Astrocyte (in vitro differentiated cells and primary cell): ENCODE results near the gene TMUB1.

Experiments used
- EZH2 ChIP-seq: IDR thresholded peaks from 2 replicates; pipeline ENCODE4 v1.6.1; 2012; ENCODE audit warnings: mild to moderate bottlenecking, low read length, inconsistent platforms; ENCODE audit not compliant: insufficient read depth
- TF ChIP-seq, protein P1 (sequence below): IDR thresholded peaks from 2 replicates; pipeline ENCODE4 v1.5.1; 2011; ENCODE audit warnings: low read depth, mild to moderate bottlenecking, inconsistent platforms, low read length, moderate library complexity; ENCODE audit not compliant: insufficient read depth

DNA sequence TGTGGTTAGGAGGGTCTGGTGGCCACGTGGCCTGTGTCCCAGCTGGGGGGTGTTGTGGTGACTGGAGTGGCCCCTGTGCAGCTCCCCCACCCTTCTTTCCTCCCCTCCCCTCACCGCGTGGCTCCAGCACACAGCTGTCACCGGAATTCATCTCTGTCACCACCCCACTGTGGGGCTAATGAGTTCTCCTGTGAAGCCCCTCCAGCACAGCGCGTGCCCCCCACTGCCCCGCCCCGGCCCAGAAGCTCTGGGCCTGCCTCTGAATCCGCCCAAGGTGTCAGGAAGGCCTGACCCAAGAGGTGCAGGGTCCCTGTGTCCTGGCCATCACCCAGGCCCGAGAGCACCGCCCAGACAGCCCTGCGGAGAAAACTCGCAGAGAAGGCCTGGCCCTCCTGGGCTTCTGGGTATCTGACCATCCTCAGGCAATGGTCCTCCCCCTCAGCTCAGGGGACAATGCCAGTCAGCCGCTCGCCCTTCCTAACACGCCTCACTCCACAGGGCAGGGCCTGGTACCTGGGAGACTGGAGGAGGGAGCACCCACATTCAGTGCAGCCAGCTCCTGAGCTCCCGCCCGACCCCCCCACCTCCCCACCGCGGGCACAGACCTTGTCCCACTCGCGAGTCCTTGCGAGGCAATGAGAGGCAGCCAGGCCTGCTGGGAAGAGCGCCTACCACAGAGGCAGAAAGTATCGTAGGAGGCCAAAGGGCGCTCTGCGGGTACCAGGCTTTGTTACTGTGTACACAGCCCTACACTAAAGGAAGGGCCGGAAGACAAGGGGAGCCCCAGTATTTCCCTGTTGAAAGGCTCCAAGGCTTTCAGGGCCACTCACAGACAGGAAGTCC lies 46.0 kb upstream of the TMUB1 start:
- TF ChIP-seq EZH2 = no peak
- TF ChIP-seq, protein P1, sequence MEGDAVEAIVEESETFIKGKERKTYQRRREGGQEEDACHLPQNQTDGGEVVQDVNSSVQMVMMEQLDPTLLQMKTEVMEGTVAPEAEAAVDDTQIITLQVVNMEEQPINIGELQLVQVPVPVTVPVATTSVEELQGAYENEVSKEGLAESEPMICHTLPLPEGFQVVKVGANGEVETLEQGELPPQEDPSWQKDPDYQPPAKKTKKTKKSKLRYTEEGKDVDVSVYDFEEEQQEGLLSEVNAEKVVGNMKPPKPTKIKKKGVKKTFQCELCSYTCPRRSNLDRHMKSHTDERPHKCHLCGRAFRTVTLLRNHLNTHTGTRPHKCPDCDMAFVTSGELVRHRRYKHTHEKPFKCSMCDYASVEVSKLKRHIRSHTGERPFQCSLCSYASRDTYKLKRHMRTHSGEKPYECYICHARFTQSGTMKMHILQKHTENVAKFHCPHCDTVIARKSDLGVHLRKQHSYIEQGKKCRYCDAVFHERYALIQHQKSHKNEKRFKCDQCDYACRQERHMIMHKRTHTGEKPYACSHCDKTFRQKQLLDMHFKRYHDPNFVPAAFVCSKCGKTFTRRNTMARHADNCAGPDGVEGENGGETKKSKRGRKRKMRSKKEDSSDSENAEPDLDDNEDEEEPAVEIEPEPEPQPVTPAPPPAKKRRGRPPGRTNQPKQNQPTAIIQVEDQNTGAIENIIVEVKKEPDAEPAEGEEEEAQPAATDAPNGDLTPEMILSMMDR = no peak
